GM18520 (cell line): ENCODE results near the gene LZTR1.
"Not testable (repeated sequence)": the region's sequence is repeated elsewhere in the genome, so short reads cannot be mapped to it uniquely, and the experiment has no call there.

Experiments used
- ATAC-seq: cut with Tn5 transposase; IDR thresholded peaks from one replicate; pipeline ENCODE4 v1.9.1; 2021; ENCODE audit not compliant: unreplicated experiment

Gene LZTR1

DNA sequence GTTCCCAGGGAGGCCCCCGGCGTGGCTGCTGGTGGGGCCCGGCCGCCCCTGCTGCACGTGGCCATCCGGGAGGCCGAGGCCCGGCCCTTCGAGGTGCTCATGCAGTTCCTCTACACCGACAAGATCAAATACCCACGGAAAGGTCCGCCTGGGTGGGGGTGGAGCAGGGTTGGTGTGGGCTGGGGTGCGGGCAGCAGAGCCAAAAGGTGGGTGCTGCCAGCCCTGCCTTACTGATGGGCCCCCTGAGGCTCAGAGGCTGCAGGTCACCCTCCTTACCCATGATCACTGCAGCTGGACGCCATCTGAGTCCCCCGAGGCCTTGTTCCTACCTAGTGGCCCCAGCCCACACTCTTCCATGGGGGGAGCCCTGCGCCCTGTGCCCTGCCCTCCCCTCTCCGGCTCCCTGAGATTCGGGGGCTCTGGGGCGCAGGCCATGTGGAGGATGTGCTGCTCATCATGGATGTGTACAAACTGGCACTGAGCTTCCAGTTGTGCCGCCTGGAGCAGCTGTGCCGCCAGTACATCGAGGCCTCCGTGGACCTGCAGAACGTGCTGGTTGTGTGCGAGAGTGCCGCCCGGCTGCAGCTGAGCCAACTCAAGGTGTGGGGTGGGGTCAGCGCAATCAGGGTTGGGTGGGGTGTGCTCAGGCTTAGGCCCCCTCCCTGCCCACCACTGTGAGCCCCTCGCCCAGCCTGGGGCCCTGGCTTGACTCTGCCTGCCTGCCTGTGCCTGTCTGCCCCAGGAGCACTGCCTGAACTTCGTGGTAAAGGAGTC lies 12.2 kb downstream of the LZTR1 start:
- ATAC-seq: no peak

DNA sequence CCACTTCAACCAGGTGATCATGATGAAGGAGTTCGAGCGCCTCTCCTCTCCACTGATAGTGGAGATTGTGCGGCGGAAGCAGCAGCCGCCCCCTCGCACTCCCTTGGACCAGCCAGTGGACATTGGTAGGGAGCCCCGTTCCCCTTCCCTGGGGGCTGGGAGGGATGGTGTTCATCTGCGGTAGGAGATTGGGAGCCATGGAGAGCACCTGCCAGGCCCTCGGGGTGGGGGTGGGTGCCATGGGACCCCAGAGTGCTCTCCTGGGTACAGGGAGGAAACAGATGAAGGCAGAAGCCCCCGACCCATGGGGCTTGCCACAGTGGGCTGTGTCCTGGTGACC lies 12.8 kb downstream of the LZTR1 start:
- no peak for ATAC-seq

DNA sequence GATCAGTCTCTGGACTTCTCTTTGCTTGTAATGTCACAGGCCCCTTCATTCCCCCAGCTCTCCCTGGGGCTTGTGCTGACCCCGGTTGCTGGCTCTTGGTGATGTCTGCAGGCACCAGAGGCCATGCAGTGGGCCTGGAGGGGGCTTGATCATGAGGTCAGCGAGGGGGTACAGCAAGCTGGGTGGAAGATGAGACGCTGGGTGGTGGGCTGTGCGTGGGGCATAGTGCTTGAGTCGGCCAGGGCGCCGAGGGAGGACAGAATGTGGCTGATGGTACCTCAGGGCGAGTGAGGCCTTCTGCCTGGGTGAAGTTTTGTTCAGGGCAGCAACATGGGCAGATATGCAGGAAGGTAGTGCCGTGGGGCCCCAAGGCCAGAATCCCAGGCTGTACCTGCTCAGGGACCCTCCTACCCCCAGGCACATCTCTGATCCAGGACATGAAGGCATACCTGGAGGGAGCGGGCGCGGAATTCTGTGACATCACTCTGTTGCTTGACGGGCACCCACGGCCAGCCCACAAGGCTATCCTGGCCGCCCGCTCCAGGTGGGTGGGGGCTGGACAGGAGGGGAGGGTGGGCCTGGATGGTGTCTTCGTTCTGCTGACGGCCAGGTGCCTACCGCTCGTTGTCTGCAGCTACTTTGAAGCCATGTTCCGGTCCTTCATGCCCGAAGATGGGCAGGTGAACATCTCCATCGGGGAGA lies 13.4 kb downstream of the LZTR1 start:
- no peak for ATAC-seq

DNA sequence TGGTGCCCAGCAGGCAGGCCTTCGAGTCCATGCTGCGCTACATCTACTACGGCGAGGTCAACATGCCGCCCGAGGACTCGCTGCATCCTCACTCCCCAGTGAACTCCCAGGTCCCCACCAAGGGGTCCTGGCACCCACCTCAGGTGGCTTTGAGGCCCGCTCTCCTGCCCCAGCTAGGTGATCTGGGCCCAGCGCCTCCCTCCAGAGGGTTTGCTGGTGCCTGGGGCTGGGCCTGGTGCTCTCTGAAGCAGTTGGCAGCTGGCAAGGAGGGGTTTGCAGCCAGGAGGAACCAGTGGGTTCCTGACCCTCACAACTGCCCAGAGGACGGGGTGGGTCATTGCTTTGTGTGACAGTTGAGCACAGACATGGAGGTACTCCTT lies 13.9 kb downstream of the LZTR1 start:
- ATAC-seq: no peak

DNA sequence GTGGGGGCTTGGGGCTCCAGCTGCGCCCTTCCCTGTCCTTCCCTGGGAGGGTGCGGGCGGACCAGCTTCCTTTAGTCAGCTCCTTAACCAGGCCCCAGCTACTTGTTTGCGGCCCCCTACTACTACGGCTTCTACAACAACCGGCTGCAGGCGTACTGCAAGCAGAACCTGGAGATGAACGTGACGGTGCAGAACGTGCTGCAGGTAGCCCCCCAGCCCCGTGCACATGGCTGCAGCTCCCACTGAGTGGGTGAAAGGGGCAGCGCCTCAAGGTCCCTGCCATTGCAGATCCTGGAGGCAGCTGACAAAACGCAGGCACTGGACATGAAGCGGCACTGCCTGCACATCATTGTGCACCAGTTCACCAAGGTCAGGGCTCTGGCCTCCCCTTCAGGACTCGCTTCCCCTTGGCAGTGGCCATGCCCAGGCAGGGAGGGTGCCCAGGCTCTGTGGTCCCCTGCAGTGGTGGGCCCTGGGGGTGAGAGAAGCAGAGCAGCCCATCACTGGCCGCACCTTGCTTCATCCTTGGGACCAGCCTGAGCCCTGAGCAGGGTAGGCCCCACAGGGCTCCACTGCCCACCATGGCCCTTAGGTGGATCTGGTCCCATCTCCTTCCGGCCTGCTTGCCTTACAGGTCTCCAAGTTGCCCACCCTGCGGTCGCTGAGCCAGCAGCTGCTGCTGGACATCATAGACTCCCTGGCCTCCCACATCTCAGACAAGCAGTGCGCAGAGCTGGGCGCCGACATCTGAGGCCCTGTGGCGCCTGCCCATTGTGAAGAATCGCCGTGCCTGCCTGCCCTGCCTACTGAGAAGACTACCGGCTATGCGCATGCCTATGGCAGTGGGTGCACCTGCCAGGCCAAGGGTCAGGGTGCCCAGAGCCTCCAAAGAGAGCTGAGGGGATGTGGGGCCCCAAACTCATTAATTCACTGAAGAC lies 14.8 kb downstream of the LZTR1 start:
- no peak for ATAC-seq

DNA sequence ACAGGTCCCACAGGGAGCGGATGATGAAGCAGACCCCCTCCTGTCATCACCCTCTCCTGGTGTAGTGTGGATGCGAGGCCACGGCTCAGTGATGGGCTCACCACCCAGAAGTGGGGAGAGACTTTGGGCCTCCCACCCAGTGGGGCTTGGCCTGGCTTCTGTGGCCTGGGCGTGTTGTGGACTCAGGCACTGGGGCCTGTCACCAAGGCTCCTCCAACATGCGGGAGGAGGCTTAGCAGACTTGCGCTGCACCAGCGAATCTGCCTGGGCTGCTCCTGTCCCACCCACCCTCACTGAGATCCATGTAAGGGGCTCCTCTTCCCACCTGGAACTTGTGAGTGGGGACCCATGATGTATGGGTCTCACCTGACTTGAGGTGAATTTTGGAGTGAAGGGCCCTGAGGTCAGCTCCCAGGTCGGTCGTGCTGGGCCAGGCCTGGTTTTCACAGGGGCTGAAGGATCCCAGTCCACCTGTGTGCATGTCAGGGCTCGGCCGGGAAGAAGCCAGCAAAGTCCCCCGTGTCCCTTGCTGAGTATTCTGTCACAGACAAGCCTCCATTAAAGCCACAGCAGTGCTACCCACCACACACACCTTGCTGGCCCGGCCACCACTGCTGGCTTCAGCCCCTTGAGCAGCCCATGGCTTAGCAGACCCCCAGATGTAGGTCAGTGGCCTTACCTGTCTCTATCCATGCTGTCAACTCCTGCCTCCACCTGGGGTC lies 15.6 kb downstream of the LZTR1 start:
- no peak for ATAC-seq

GRCh38 chr22:20998411-20999336 lies 16.6 kb downstream of the LZTR1 start:
- no peak for ATAC-seq

- no peak for ATAC-seq
Observed at GRCh38 chr22:20999350-21000206, 17.5 kb downstream of the LZTR1 start.

DNA sequence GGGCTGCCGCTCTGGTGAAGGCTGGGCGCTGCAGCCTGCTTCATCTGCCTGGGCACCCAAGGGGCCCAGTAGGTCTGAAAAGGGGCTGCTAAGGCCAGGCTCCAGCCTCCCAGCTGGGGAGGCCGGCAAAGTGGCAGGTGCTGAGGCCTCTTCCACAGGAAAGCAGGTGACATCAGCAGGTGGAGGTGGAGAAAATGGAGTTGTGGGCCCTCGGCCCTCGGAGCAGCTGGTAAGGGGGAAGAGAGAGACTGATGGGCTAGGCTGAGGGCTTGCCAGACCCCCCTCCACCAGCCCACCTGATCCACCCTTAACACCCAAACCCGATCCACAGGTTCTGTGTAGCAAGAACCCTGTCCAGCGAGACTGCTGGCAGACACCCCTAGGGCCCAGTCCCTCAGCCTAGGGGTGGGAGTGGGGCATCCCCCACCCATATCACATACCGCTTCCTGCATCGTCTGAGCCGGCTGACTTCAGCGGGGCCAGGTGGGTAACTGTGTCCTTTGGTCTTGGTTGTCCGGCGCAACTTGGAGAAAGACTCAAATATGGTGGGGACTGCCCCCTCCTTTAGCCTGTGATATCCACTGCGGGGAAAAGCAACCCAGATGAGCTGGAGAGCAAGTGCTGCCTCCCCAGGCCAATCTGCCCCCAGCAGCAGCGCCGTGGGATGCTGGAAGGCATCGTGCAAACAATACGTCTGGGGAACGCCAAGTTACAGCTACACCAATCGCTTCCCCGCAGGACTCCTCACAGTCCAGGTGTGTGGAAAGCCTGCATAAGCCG lies 18.3 kb downstream of the LZTR1 start:
- no peak for ATAC-seq

- no peak for ATAC-seq
Observed at GRCh38 chr22:21000987-21001600, 19.0 kb downstream of the LZTR1 start.

GRCh38 chr22:21001601-21002325 lies 19.7 kb downstream of the LZTR1 start, which contains the start of gene THAP7:
TSS of gene THAP7 (minus strand) at chr22:21002118. CDS start at chr22:21001911, 207 bp downstream.
- ATAC-seq: peak; percentile 75

GRCh38 chr22:21003782-21004181 lies 21.7 kb downstream of the LZTR1 start:
- ATAC-seq: no peak

GRCh38 chr22:21009208-21009607 lies 27.1 kb downstream of the LZTR1 start:
- ATAC-seq: not testable (repeated sequence)

DNA sequence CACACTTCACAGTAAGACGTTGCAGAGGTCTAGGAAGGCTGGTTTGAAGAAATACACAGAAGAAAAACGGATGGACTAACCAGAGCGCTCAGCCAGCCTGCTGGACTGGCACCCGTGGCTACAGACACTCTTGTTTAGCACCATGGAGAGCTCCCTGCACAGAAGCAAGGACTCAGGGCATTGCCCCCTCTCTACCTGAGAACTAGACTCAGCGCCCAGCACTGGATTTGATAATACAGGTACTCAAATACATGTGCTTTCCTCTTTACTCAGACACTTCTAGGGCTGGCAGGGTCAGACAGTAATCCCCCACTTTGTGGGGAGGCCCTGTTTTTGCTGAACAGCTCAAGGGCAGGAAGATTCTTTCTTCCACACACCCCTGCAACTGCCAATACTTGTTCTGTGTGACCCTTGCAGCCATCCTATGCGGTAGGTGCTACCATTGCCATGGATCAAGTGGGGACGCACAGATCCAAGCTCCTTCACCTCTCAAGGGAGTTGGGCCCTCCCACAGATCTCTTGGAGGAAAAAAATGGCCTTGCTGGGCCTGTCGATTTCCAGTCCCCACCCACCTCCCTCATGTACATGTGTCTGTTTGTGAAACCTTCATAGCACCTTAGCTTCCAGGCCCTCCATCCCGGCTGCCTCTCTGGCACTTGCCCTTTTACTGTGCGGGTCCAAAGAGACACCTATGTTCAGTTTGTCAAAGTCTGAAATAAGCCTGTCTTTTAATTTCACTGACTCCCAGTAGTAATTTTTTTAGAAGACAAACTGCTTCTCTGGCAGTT lies 27.7 kb downstream of the LZTR1 start:
- ATAC-seq: no peak

DNA sequence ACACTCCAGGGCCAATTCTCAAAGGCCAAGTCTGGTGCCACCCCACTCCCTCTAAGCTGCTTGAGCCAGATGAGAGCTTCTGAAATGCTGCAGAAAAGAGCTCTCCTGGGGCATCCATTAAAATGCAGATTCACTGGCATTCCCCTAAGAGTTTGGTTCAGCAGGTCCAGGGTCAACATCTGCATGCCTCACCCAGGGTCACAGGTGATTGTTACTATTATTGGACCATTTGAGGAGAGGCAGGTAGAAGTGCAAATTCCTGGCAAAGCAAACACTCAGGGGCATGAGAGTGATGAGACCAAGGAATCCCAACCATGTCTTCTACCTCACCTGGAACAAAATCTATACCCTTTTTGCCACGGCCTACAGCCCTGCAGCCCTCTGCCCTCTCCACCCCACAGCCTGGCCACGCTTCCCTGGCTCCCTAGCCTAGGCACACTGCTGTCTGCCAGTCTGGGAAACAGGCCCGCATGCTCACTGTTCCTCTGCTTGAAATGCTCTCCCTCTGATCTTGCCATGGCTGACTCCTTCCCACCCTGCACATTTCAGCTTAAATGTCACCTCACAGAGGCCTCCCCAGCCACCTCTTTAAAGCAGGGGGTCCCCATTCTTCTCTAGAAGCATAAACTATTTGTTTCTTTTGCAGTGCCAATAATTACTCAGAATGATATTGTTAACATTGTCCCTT lies 28.5 kb downstream of the LZTR1 start:
- no peak for ATAC-seq
